H9 (cell line): ENCODE data around the gene NRP2. TPM values are rescaled to one million over a fixed set of nuclear protein-coding genes. Genes with fewer than 3 reads are reported as not detected.
A peak's percentile ranks its signal among the peaks of the same experiment; 100 is the strongest.

Source experiments
- DNase-seq: peaks from one replicate; pipeline ENCODE4 v3.0.0-alpha.2; 2017
- H2AFZ ChIP-seq: one replicate; pipeline ENCODE4 v1.6.1; 2013; ENCODE audit warnings: mild to moderate bottlenecking, low read length, control low read depth, moderate library complexity
- H2AK5ac ChIP-seq: 2 replicates; pipeline ENCODE4 v1.6.1; 2013; ENCODE audit warnings: low read length, control low read depth, mixed read lengths; ENCODE audit not compliant: insufficient read length
- H2BK120ac ChIP-seq: one replicate; pipeline ENCODE4 v1.6.1; 2013; ENCODE audit warnings: low read depth, mild to moderate bottlenecking, low read length, control low read depth, inconsistent platforms; ENCODE audit not compliant: poor library complexity, severe bottlenecking
- H2BK12ac ChIP-seq: 2 replicates; pipeline ENCODE4 v1.6.1; 2013; ENCODE audit warnings: low read length, control low read depth, mixed read lengths, low read depth; ENCODE audit not compliant: insufficient read length
- H2BK15ac ChIP-seq: 2 replicates; pipeline ENCODE4 v1.6.1; 2013; ENCODE audit warnings: low read depth, low read length, control low read depth
- H2BK20ac ChIP-seq: one replicate; pipeline ENCODE4 v1.6.1; 2013; ENCODE audit warnings: low read depth, mild to moderate bottlenecking, low read length, control low read depth, inconsistent platforms; ENCODE audit not compliant: poor library complexity, severe bottlenecking
- H2BK5ac ChIP-seq: 2 replicates; pipeline ENCODE4 v1.6.1; 2013; ENCODE audit warnings: low read length, control low read depth, mixed read lengths; ENCODE audit not compliant: insufficient read length
- H3K14ac ChIP-seq: 2 replicates; pipeline ENCODE4 v1.6.1; 2013; ENCODE audit warnings: low read length, control low read depth; ENCODE audit not compliant: insufficient read depth
- H3K18ac ChIP-seq: 2 replicates; pipeline ENCODE4 v1.6.1; 2013; ENCODE audit warnings: low read depth, mild to moderate bottlenecking, mixed read lengths, low read length, control low read depth; ENCODE audit not compliant: insufficient read length
- H3K23ac ChIP-seq: 2 replicates; pipeline ENCODE4 v1.6.1; 2013; ENCODE audit warnings: low read length, control low read depth, mixed read lengths, low read depth; ENCODE audit not compliant: insufficient read length
- H3K23me2 ChIP-seq: 2 replicates; pipeline ENCODE4 v1.6.1; 2013; ENCODE audit warnings: low read depth, mild to moderate bottlenecking, mixed read lengths, low read length, control low read depth; ENCODE audit not compliant: insufficient read length, poor library complexity, severe bottlenecking
- H3K27ac ChIP-seq: 2 replicates; pipeline ENCODE4 v1.5.1; 2013; ENCODE audit warnings: low read length, control low read depth, mixed read lengths, low read depth; ENCODE audit not compliant: insufficient read length
- H3K27me3 ChIP-seq: 2 replicates; pipeline ENCODE4 v1.6.1; 2013; ENCODE audit warnings: low read length, control low read depth, inconsistent platforms; ENCODE audit not compliant: insufficient read depth
- H3K4ac ChIP-seq: 2 replicates; pipeline ENCODE4 v1.6.1; 2013; ENCODE audit warnings: low read depth, mild to moderate bottlenecking, control low read depth, inconsistent platforms, low read length, moderate library complexity
- H3K4me1 ChIP-seq: 2 replicates; pipeline ENCODE4 v1.6.1; 2013; ENCODE audit warnings: low read length, control low read depth, inconsistent platforms; ENCODE audit not compliant: insufficient read depth
- H3K4me2 ChIP-seq: 2 replicates; pipeline ENCODE4 v1.6.1; 2013; ENCODE audit warnings: low read length, control low read depth, mixed read lengths; ENCODE audit not compliant: insufficient read length, insufficient read depth
- H3K56ac ChIP-seq: 2 replicates; pipeline ENCODE4 v1.6.1; 2013; ENCODE audit warnings: low read depth, mild to moderate bottlenecking, mixed read lengths, low read length, control low read depth; ENCODE audit not compliant: insufficient read length
- H3K79me1 ChIP-seq: 2 replicates; pipeline ENCODE4 v1.6.1; 2013; ENCODE audit warnings: low read depth, mild to moderate bottlenecking, moderate library complexity, low read length, control low read depth, inconsistent platforms; ENCODE audit not compliant: insufficient read depth, poor library complexity, severe bottlenecking
- H3K79me2 ChIP-seq: 2 replicates; pipeline ENCODE4 v1.6.1; 2013; ENCODE audit warnings: low read length, control low read depth, inconsistent platforms; ENCODE audit not compliant: insufficient read depth
- H3K9ac ChIP-seq: 2 replicates; pipeline ENCODE4 v1.6.1; 2013; ENCODE audit warnings: low read length, control low read depth, mixed read lengths; ENCODE audit not compliant: insufficient read length; ENCODE audit errors: extremely low read depth
- H3K9me3 ChIP-seq: one replicate; pipeline ENCODE4 v1.6.1; 2013; ENCODE audit warnings: low read depth, low read length, inconsistent platforms; ENCODE audit not compliant: control insufficient read depth
- H3T11ph ChIP-seq: one replicate; pipeline ENCODE4 v1.6.1; 2013; ENCODE audit warnings: mild to moderate bottlenecking, low read length, control low read depth, inconsistent platforms
- H4K20me1 ChIP-seq: one replicate; pipeline ENCODE4 v1.6.1; 2013; ENCODE audit not compliant: control insufficient read depth, insufficient read length, insufficient read depth
- H4K5ac ChIP-seq: 2 replicates; pipeline ENCODE4 v1.6.1; 2013; ENCODE audit warnings: low read depth, mild to moderate bottlenecking, mixed read lengths, low read length, control low read depth; ENCODE audit not compliant: insufficient read length
- H4K8ac ChIP-seq: replicated peaks from 2 replicates; pipeline ENCODE4 v1.6.1; 2013; ENCODE audit warnings: low read length, control low read depth, mixed read lengths, low read depth; ENCODE audit not compliant: insufficient read length
- H4K91ac ChIP-seq: 2 replicates; pipeline ENCODE4 v1.6.1; 2013; ENCODE audit warnings: low read depth, mild to moderate bottlenecking, moderate library complexity, mixed read lengths, low read length, control low read depth; ENCODE audit not compliant: insufficient read length
- H3K27ac Mint-ChIP-seq, 3 experiments: 2 replicates in 2 of 3; 3 replicates in 1 of 3; pipeline ENCODE4 v1.8.0; 2020 to 2021; ENCODE audit warnings: mixed read lengths in 3 of 3, mild to moderate bottlenecking in 1 of 3, moderate library complexity in 1 of 3
- H3K27me3 Mint-ChIP-seq: 2 replicates; pipeline ENCODE4 v1.8.0; 2021; ENCODE audit warnings: low read depth, mild to moderate bottlenecking, moderate library complexity, mixed read lengths
- H3K36me3 Mint-ChIP-seq, 3 experiments: 2 replicates in 2 of 3; 3 replicates in 1 of 3; pipeline ENCODE4 v1.8.0; 2020 to 2021; ENCODE audit warnings: low read depth in 3 of 3, mixed read lengths in 3 of 3; ENCODE audit not compliant: insufficient read depth in 1 of 3
- H3K4me1 Mint-ChIP-seq, 2 experiments: 2 replicates each; pipeline ENCODE4 v1.8.0; 2020; ENCODE audit warnings: mixed read lengths in 2 of 2
- H3K4me3 Mint-ChIP-seq, 2 experiments: 2 replicates in 1 of 2; 3 replicates in 1 of 2; pipeline ENCODE4 v1.8.0; 2020 to 2021; ENCODE audit warnings: mild to moderate bottlenecking in 2 of 2, mixed read lengths in 2 of 2, moderate library complexity in 1 of 2
- H3K9me3 Mint-ChIP-seq, 2 experiments: 2 replicates in 1 of 2; 3 replicates in 1 of 2; pipeline ENCODE4 v1.8.0; 2020; ENCODE audit warnings: mild to moderate bottlenecking in 2 of 2, mixed read lengths in 2 of 2, moderate library complexity in 1 of 2
- CTCF ChIP-seq: fragments of 200-600 bp; sonication (generic); conservative IDR thresholded peaks from 3 replicates; pipeline ENCODE4 v1.8.0; 2021; ENCODE audit warnings: antibody characterized with exemption, mild to moderate bottlenecking
- WGBS: extraction: QIAGEN DNeasy Blood & Tissue Kit; methylation state at CpG from one replicate; pipeline ENCODE4 v1.1.7; 2013; ENCODE audit warnings: missing lambda C conversion rate, low lambda C conversion rate, mixed read lengths; ENCODE audit not compliant: insufficient read length; ENCODE audit errors: extremely low coverage; 5-methylcytosine and 5-hydroxymethylcytosine counted together
- total RNA-seq: library from RNA; stranded (reverse); gene quantifications from 2 replicates; pipeline ENCODE4 v1.2.1, GENCODE V29; 2021

Gene NRP2
- total RNA-seq, 1 experiment from 2014 or later: 19.7 TPM

- no peaks in the 10 kb centered on the region; a peak in 1 of 5 replicates for H3K9me3 Mint-ChIP-seq
- peaks cover 6 to 17% (median 6%) of the 10 kb centered on the region in 3 experiments; a peak in 5 of 7 replicates for H3K36me3 Mint-ChIP-seq
- DNase-seq: peak; percentile 67
- Histone ChIP-seq H4K91ac (no peak overlapping the region), H3K9ac (no peak overlapping the region), H2BK15ac (no peak overlapping the region), H3K56ac (no peak overlapping the region), H3K23me2 (no peaks in the 10 kb centered on the region), H2AFZ (no peak overlapping the region), H3K14ac (no peak overlapping the region; the same call in 1 of the 2 replicates), H3K4ac (no peak overlapping the region), H2BK5ac (no peak overlapping the region), H3K9me3 (no peaks in the 10 kb centered on the region), H3K27ac (no peak overlapping the region), H3K27me3 (no peaks in the 10 kb centered on the region), H2BK20ac (no peak overlapping the region), H4K20me1 (no peaks in the 10 kb centered on the region), H3K4me2 (no peak overlapping the region), H3T11ph (no peak overlapping the region), H3K23ac (no peak overlapping the region), H3K18ac (no peak overlapping the region), H2AK5ac (no peak overlapping the region), H3K79me2 (no peaks in the 10 kb centered on the region), H4K8ac (no peak overlapping the region), H3K79me1 (no peaks in the 10 kb centered on the region), H4K5ac (no peak overlapping the region), H3K4me1 (peaks cover 31% of the 10 kb centered on the region), H2BK12ac (peak overlapping the region; percentile 2), H2BK120ac (no peak overlapping the region)
- H3K4me1 Mint-ChIP-seq: peaks cover 81% of the 10 kb centered on the region in 2 experiments
- peak overlapping the region in 1 of 2 experiments; percentile 64; a peak in 2 of 5 replicates for H3K4me3 Mint-ChIP-seq
- WGBS: no CpG with 5 or more reads among the region's 12 CpGs
- peak overlapping the region; percentile 58 to 95 (median 90) for H3K27ac Mint-ChIP-seq
- no peaks in the 10 kb centered on the region for H3K27me3 Mint-ChIP-seq
- TF ChIP-seq CTCF: no peak
Observed at GRCh38 chr2:205700331-205701132, 18.2 kb downstream of the NRP2 start.
